ENCODE measurements around the gene EXOSC6.
"Not testable (repeated sequence)": the region's sequence is repeated elsewhere in the genome, so short reads cannot be mapped to it uniquely, and the experiment has no call there.

Gene EXOSC6

GRCh38 chr16:70270176-70270575 lies 18.4 kb upstream of the EXOSC6 start:
- H3K4me3 ChIP-seq (ENCODE audit: low read depth in 1 of 2, low read length in 2 of 2) = no peak overlapping the region
- no peak overlapping the region for H3K9ac ChIP-seq (ENCODE audit: low read depth, low read length)
- TF ChIP-seq EZH2 (IDR thresholded peaks at IDR 0.05; ENCODE audit: borderline replicate concordance, low read depth, low read length, severe bottlenecking) (no peak), CTCF (IDR thresholded peaks at IDR 0.05; ENCODE audit: borderline replicate concordance, extremely low read depth, low read length, poor library complexity, severe bottlenecking) (no peak)
- H3K36me3 ChIP-seq (ENCODE audit: insufficient read depth, low read length) = peaks cover 88% of the 10 kb centered on the region
- peaks cover 13% of the 10 kb centered on the region; the same call in 1 of the 2 replicates for H4K20me1 ChIP-seq (ENCODE audit: insufficient read depth, low read length)
- H3K9me3 ChIP-seq (ENCODE audit: insufficient read depth, low read length, severe bottlenecking) = no peaks in the 10 kb centered on the region
- H3K79me2 ChIP-seq (ENCODE audit: insufficient read depth, low read length) = peaks cover 26% of the 10 kb centered on the region; the same call in 1 of the 2 replicates
- H3K4me2 ChIP-seq (ENCODE audit: insufficient read depth, low read length) = no peak overlapping the region
- H3K4me1 ChIP-seq (ENCODE audit: insufficient read depth, low read length) = no peaks in the 10 kb centered on the region
- no peak overlapping the region for H2AFZ ChIP-seq (ENCODE audit: low read depth, low read length)
- DNase-seq (no peak), ATAC-seq (ENCODE audit: insufficient read depth, low read depth) (no peak)
- no peak overlapping the region for H3K27ac ChIP-seq (ENCODE audit: low read length)
- no peaks in the 10 kb centered on the region for H3K27me3 ChIP-seq (ENCODE audit: insufficient read depth, low read length, poor library complexity)

GRCh38 chr16:70269471-70269870 lies 17.7 kb upstream of the EXOSC6 start:
- no peaks in the 10 kb centered on the region for H3K4me1 ChIP-seq (ENCODE audit: insufficient read depth, low read length)
- H3K9me3 ChIP-seq (ENCODE audit: insufficient read depth, low read length, severe bottlenecking) = no peaks in the 10 kb centered on the region
- TF ChIP-seq CTCF (IDR thresholded peaks at IDR 0.05; ENCODE audit: borderline replicate concordance, extremely low read depth, low read length, poor library complexity, severe bottlenecking) (no peak), EZH2 (IDR thresholded peaks at IDR 0.05; ENCODE audit: borderline replicate concordance, low read depth, low read length, severe bottlenecking) (no peak)
- no peak overlapping the region for H3K27ac ChIP-seq (ENCODE audit: low read length)
- peaks cover 13% of the 10 kb centered on the region; the same call in 1 of the 2 replicates for H4K20me1 ChIP-seq (ENCODE audit: insufficient read depth, low read length)
- no peaks in the 10 kb centered on the region for H3K27me3 ChIP-seq (ENCODE audit: insufficient read depth, low read length, poor library complexity)
- DNase-seq (no peak), ATAC-seq (ENCODE audit: insufficient read depth, low read depth) (no peak)
- no peak overlapping the region for H3K4me3 ChIP-seq (ENCODE audit: low read depth in 1 of 2, low read length in 2 of 2)
- no peak overlapping the region for H2AFZ ChIP-seq (ENCODE audit: low read depth, low read length)
- H3K79me2 ChIP-seq (ENCODE audit: insufficient read depth, low read length) = peaks cover 27% of the 10 kb centered on the region; the same call in 1 of the 2 replicates
- peaks cover 89% of the 10 kb centered on the region for H3K36me3 ChIP-seq (ENCODE audit: insufficient read depth, low read length)
- no peak overlapping the region for H3K9ac ChIP-seq (ENCODE audit: low read depth, low read length)
- no peak overlapping the region for H3K4me2 ChIP-seq (ENCODE audit: insufficient read depth, low read length)

- H3K36me3 ChIP-seq (ENCODE audit: insufficient read depth, low read length) = peaks cover 94% of the 10 kb centered on the region
- ATAC-seq (ENCODE audit: insufficient read depth, low read depth); H3K27ac ChIP-seq (ENCODE audit: low read length); DNase-seq; H3K9me3 ChIP-seq (ENCODE audit: insufficient read depth, low read length, severe bottlenecking); H3K9ac ChIP-seq (ENCODE audit: low read depth, low read length); H3K4me3 ChIP-seq (ENCODE audit: low read depth in 1 of 2, low read length in 2 of 2); H2AFZ ChIP-seq (ENCODE audit: low read depth, low read length); H3K27me3 ChIP-seq (ENCODE audit: insufficient read depth, low read length, poor library complexity); H3K4me1 ChIP-seq (ENCODE audit: insufficient read depth, low read length); H3K4me2 ChIP-seq (ENCODE audit: insufficient read depth, low read length): not testable (repeated sequence)
- peaks cover 15% of the 10 kb centered on the region; the same call in 1 of the 2 replicates for H4K20me1 ChIP-seq (ENCODE audit: insufficient read depth, low read length)
- peaks cover 22% of the 10 kb centered on the region; the same call in 1 of the 2 replicates for H3K79me2 ChIP-seq (ENCODE audit: insufficient read depth, low read length)
Measured at GRCh38 chr16:70267922-70268321, 16.2 kb upstream of the EXOSC6 start.

GRCh38 chr16:70267516-70267915 lies 15.8 kb upstream of the EXOSC6 start:
- DNase-seq (peak; percentile 43), ATAC-seq (ENCODE audit: insufficient read depth, low read depth) (peak; percentile 66)
- Histone ChIP-seq H3K27me3 (ENCODE audit: insufficient read depth, low read length, poor library complexity) (no peaks in the 10 kb centered on the region), H3K9ac (ENCODE audit: low read depth, low read length) (no peak overlapping the region), H3K4me2 (ENCODE audit: insufficient read depth, low read length) (no peak overlapping the region), H3K36me3 (ENCODE audit: insufficient read depth, low read length) (peaks cover 94% of the 10 kb centered on the region), H2AFZ (ENCODE audit: low read depth, low read length) (no peak overlapping the region), H3K79me2 (ENCODE audit: insufficient read depth, low read length) (peaks cover 21% of the 10 kb centered on the region; the same call in 1 of the 2 replicates), H3K4me1 (ENCODE audit: insufficient read depth, low read length) (no peaks in the 10 kb centered on the region), H3K27ac (ENCODE audit: low read length) (no peak overlapping the region), H3K4me3 (ENCODE audit: low read depth in 1 of 2, low read length in 2 of 2) (no peak overlapping the region), H3K9me3 (ENCODE audit: insufficient read depth, low read length, severe bottlenecking) (no peaks in the 10 kb centered on the region), H4K20me1 (ENCODE audit: insufficient read depth, low read length) (peaks cover 15% of the 10 kb centered on the region; the same call in 1 of the 2 replicates)
- TF ChIP-seq CTCF (IDR thresholded peaks at IDR 0.05; ENCODE audit: borderline replicate concordance, extremely low read depth, low read length, poor library complexity, severe bottlenecking) (peak; percentile 76), EZH2 (IDR thresholded peaks at IDR 0.05; ENCODE audit: borderline replicate concordance, low read depth, low read length, severe bottlenecking) (no peak)

- peaks cover 94% of the 10 kb centered on the region for H3K36me3 ChIP-seq (ENCODE audit: insufficient read depth, low read length)
- H3K27ac ChIP-seq (ENCODE audit: low read length); H3K9ac ChIP-seq (ENCODE audit: low read depth, low read length); DNase-seq; ATAC-seq (ENCODE audit: insufficient read depth, low read depth); H3K9me3 ChIP-seq (ENCODE audit: insufficient read depth, low read length, severe bottlenecking); H3K4me3 ChIP-seq (ENCODE audit: low read depth in 1 of 2, low read length in 2 of 2); H2AFZ ChIP-seq (ENCODE audit: low read depth, low read length); H3K27me3 ChIP-seq (ENCODE audit: insufficient read depth, low read length, poor library complexity); H3K4me1 ChIP-seq (ENCODE audit: insufficient read depth, low read length); H3K4me2 ChIP-seq (ENCODE audit: insufficient read depth, low read length): not testable (repeated sequence)
- peaks cover 31% of the 10 kb centered on the region for H4K20me1 ChIP-seq (ENCODE audit: insufficient read depth, low read length)
- H3K79me2 ChIP-seq (ENCODE audit: insufficient read depth, low read length) = peaks cover 17% of the 10 kb centered on the region
Measured at GRCh38 chr16:70259903-70260302, 8.2 kb upstream of the EXOSC6 start.

All from DND-41 (cell line).